Fibroblast of mammary gland (primary cell): Measurements from ENCODE around the gene USP36.

Experiments used
- DNase-seq: peaks from one replicate; pipeline ENCODE4 v3.0.0-alpha.2; 2010; ENCODE audit warnings: low read depth
- H3K4me3 ChIP-seq: 2 replicates; pipeline ENCODE4 v1.5.1; 2011; ENCODE audit warnings: low read depth, mild to moderate bottlenecking, low read length, moderate library complexity; ENCODE audit not compliant: control insufficient read depth
- CTCF ChIP-seq: conservative IDR thresholded peaks from 2 replicates; pipeline ENCODE4 v1.5.1; 2011; ENCODE audit warnings: low read depth, low read length, inconsistent platforms; ENCODE audit not compliant: control insufficient read depth, insufficient read depth

USP36 gene

GRCh38 chr17:78857266-78857665 is 16.7 kb upstream of the USP36 start:
- TF ChIP-seq CTCF, result no peak
- no peak for DNase-seq

DNA sequence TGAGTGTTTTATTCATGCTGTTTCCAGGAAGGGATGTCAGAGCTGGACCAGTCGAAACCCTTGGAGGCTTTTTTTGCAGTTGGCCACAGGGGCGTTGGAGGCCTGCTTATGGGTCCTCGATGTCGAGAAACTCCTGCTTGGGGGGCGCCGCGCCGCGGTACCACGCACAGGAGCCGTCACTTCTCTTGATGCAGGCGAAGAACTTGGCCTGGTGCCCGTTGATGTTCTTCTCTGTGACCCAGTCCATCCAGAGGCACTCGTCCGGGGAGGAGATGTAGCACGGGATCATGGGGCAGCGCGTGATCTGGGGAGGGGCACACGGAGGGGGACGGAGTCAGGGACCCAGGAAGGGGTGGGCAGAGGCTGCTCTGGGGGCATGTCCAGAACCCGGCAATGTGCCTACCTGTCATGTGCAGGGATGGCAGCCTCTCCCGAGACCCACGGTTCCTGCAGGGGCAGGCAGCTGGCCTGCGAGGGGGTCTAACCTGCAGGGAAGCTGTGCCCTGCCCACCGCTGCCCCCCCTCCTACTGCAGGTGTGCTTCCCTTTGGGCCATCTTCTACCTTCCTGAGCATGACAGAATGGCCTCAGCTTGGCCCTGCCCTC is 15.0 kb upstream of the USP36 start:
- no peak for TF ChIP-seq CTCF
- no peak overlapping the region for H3K4me3 ChIP-seq
- DNase-seq, result no peak

More at GRCh38 chr17:78857266-78857665, 16.7 kb upstream of the USP36 start:
- H3K4me3 ChIP-seq, result no peak overlapping the region

- no peak for TF ChIP-seq CTCF
- no peak overlapping the region for H3K4me3 ChIP-seq
- no peak for DNase-seq
These were observed 13.9 kb upstream of the USP36 start for GRCh38 chr17:78854508-78854907.

- DNase-seq, result no peak
- H3K4me3 ChIP-seq, result no peak overlapping the region
- no peak for TF ChIP-seq CTCF
These were observed 13.3 kb upstream of the USP36 start for GRCh38 chr17:78853926-78854394.

DNA sequence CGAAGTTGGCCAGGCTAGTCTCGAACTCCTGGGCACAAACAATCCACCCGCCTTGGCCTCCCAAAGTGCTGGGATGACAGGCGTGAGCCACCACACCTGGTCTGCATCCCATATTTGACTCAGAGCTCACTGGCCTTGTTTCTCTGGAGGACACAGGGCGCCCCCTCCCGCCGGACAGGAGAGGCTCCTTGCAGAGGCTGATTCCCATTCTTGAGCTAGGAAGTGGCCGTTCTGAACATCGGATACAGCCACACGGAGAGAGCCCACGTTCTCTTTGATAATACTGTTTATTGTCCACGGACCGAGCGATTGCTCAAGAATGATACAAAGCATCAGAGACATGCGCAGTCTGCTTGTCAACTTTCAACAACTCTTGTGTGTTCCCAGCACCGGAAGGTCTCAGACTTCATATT is 12.1 kb upstream of the USP36 start:
- peak; percentile 8 for TF ChIP-seq CTCF
- no peak overlapping the region for H3K4me3 ChIP-seq
- DNase-seq, result peak; percentile 18

- no peak for DNase-seq
- H3K4me3 ChIP-seq, result no peak overlapping the region
- TF ChIP-seq CTCF, result no peak
These were observed 8.4 kb upstream of the USP36 start for GRCh38 chr17:78849026-78849425.

DNA sequence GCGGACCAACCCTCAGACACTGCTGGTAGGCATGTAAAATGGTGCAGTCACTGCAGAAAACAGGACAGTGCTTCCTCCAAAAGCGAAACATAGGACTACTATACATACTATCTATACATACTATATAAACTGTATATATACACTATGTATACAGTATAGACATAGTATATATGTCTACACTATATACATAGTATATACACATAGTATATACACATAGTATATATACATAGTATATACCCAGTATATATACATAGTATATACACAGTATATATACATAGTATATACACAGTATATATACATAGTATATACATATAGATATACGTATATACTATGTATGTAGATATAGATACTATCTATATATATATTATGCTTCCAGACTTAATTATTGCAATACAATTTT is 6.4 kb upstream of the USP36 start:
- H3K4me3 ChIP-seq, result no peak overlapping the region
- no peak for TF ChIP-seq CTCF
- DNase-seq, result no peak
